H1 (cell line): ENCODE results near the gene PDE9A. TPM values are rescaled to one million over a fixed set of nuclear protein-coding genes. Genes with fewer than 3 reads are reported as not detected.

ENCODE experiments used
- CTCF ChIA-PET: fragments of 300-600 bp; sonication (Branson Sonifier 250); formaldehyde crosslinking; loops from one replicate; lab custom pipeline; 2021; ENCODE audit not compliant: partially characterized antibody; lab: Charles Lee
- POLR2A ChIA-PET: fragments of 300-600 bp; sonication (Branson Sonifier 250); formaldehyde crosslinking; loops from one replicate; lab custom pipeline; 2021; ENCODE audit warnings: inconsistent platforms; ENCODE audit not compliant: partially characterized antibody; lab: Charles Lee
- DNase-seq, 2 experiments: peaks; one replicate each; pipeline versions ENCODE4 v3.0.0 to v3.0.0-alpha.2; 2010 to 2022; ENCODE audit warnings: low spot score in 2 of 2, low read depth in 1 of 2, mixed read lengths in 1 of 2
- FAIRE-seq: peaks from 2 replicates; lab custom pipeline; 2011; peaks lifted over from hg19 to GRCh38; lab: Jason Lieb, UNC
- H2AFZ ChIP-seq: 2 replicates; pipeline ENCODE4 v1.8.1; 2012; ENCODE audit warnings: low read length, inconsistent platforms
- H2AK5ac ChIP-seq: 2 replicates; pipeline ENCODE4 v1.6.1; 2013; ENCODE audit warnings: low read depth, low read length
- H2BK120ac ChIP-seq: replicated peaks from 2 replicates; pipeline ENCODE3; 2013; ENCODE audit warnings: low read depth, low read length, inconsistent platforms
- H2BK12ac ChIP-seq: 2 replicates; pipeline ENCODE4 v1.6.1; 2013; ENCODE audit warnings: low read depth, low read length
- H2BK15ac ChIP-seq: 2 replicates; pipeline ENCODE4 v1.6.1; 2013; ENCODE audit warnings: low read length
- H2BK20ac ChIP-seq: 2 replicates; pipeline ENCODE4 v1.6.1; 2013; ENCODE audit warnings: low read length
- H2BK5ac ChIP-seq: 2 replicates; pipeline ENCODE4 v1.6.1; 2013; ENCODE audit warnings: low read depth, low read length
- H3K14ac ChIP-seq: 2 replicates; pipeline ENCODE4 v1.6.1; 2013; ENCODE audit warnings: inconsistent platforms; ENCODE audit not compliant: insufficient read length
- H3K18ac ChIP-seq: 2 replicates; pipeline ENCODE4 v1.6.1; 2013; ENCODE audit warnings: low read length; ENCODE audit errors: extremely low read depth
- H3K23ac ChIP-seq: 2 replicates; pipeline ENCODE4 v1.6.1; 2013; ENCODE audit warnings: inconsistent platforms; ENCODE audit not compliant: insufficient read length
- H3K23me2 ChIP-seq: 2 replicates; pipeline ENCODE4 v1.6.1; 2013; ENCODE audit warnings: low read depth, low read length
- H3K27ac ChIP-seq: 2 replicates; pipeline ENCODE4 v1.6.1; 2011; ENCODE audit warnings: low read depth, low read length, inconsistent platforms
- H3K27me3 ChIP-seq, 4 experiments: replicated peaks in 1 of 4; 1 replicate in 1 of 4; 2 replicates in 3 of 4; pipeline versions ENCODE4 v1.6.1 to v1.8.1; 2011 to 2013; ENCODE audit warnings: low read length in 3 of 4, mild to moderate bottlenecking in 3 of 4, inconsistent platforms in 2 of 4, mixed read lengths in 2 of 4, moderate library complexity in 1 of 4; ENCODE audit not compliant: control insufficient read depth in 3 of 4, insufficient read depth in 3 of 4; ENCODE audit errors: extremely low read depth in 1 of 4
- H3K36me3 ChIP-seq, 4 experiments: 2 replicates each; pipeline versions ENCODE4 v1.6.1 to v1.8.1; 2011 to 2013; ENCODE audit warnings: mild to moderate bottlenecking in 4 of 4, low read length in 3 of 4, moderate library complexity in 2 of 4, control low read depth in 1 of 4, inconsistent platforms in 1 of 4; ENCODE audit not compliant: insufficient read depth in 4 of 4, control insufficient read depth in 2 of 4
- H3K4ac ChIP-seq: replicated peaks from 2 replicates; pipeline ENCODE3; 2013; ENCODE audit warnings: low read length, low read depth, mixed read lengths, inconsistent platforms; ENCODE audit not compliant: insufficient read length
- H3K4me1 ChIP-seq, 4 experiments: replicated peaks in 1 of 4; 1 replicate in 1 of 4; 2 replicates in 3 of 4; pipeline versions ENCODE4 v1.6.1 to v1.8.1; 2011 to 2013; ENCODE audit warnings: low read length in 3 of 4, inconsistent platforms in 2 of 4, mixed read lengths in 1 of 4; ENCODE audit not compliant: insufficient read depth in 4 of 4, control insufficient read depth in 3 of 4
- H3K4me2 ChIP-seq, 2 experiments: 2 replicates each; pipeline versions ENCODE4 v1.6.1 to v1.8.1; 2011 to 2013; ENCODE audit warnings: low read depth in 2 of 2, low read length in 2 of 2, control low read depth in 1 of 2, inconsistent platforms in 1 of 2, mild to moderate bottlenecking in 1 of 2; ENCODE audit not compliant: insufficient read depth in 1 of 2
- H3K4me3 ChIP-seq, 4 experiments: fragments of 200-600, 300-600 bp in 1 of 4; sonication (generic), shearing (Covaris generic), sonication (Bioruptor Twin) in 1 of 4; 2 replicates each; pipeline versions ENCODE4 v1.5.1 to v1.8.1; 2011 to 2016; ENCODE audit warnings: low read length in 4 of 4, low read depth in 3 of 4, control low read depth in 2 of 4, inconsistent platforms in 2 of 4, mild to moderate bottlenecking in 2 of 4, mixed read lengths in 1 of 4, moderate library complexity in 1 of 4; ENCODE audit not compliant: insufficient read depth in 2 of 4; ENCODE audit errors: extremely low read depth in 1 of 4
- H3K56ac ChIP-seq: replicated peaks from 2 replicates; pipeline ENCODE3; 2013; ENCODE audit warnings: low read depth, mild to moderate bottlenecking, mixed read lengths, low read length, inconsistent platforms; ENCODE audit not compliant: insufficient read length
- H3K79me1 ChIP-seq: 2 replicates; pipeline ENCODE4 v1.6.1; 2013; ENCODE audit warnings: low read depth, low read length, control low read depth
- H3K79me2 ChIP-seq, 2 experiments: 2 replicates each; pipeline versions ENCODE4 v1.6.1 to v1.8.1; 2012 to 2013; ENCODE audit warnings: low read length in 2 of 2, mild to moderate bottlenecking in 2 of 2, inconsistent platforms in 1 of 2; ENCODE audit not compliant: insufficient read depth in 2 of 2, control insufficient read depth in 1 of 2
- H3K9ac ChIP-seq, 4 experiments: replicated peaks in 1 of 4; 1 replicate in 1 of 4; 2 replicates in 3 of 4; pipeline versions ENCODE4 v1.6.1 to v1.8.1; 2011 to 2013; ENCODE audit warnings: low read depth in 3 of 4, low read length in 3 of 4, control low read depth in 2 of 4, mild to moderate bottlenecking in 2 of 4, moderate library complexity in 2 of 4, inconsistent platforms in 1 of 4; ENCODE audit errors: extremely low read depth in 1 of 4
- H3K9me3 ChIP-seq, 2 experiments: 2 replicates each; pipeline versions ENCODE4 v1.6.1 to v1.8.1; 2012 to 2013; ENCODE audit warnings: mild to moderate bottlenecking in 2 of 2, moderate library complexity in 2 of 2, control low read depth in 1 of 2, inconsistent platforms in 1 of 2, low read depth in 1 of 2, low read length in 1 of 2, mixed read lengths in 1 of 2; ENCODE audit not compliant: insufficient read depth in 2 of 2
- H4K20me1 ChIP-seq, 2 experiments: replicated peaks in 1 of 2; 2 replicates each; pipeline versions ENCODE3 to v1.8.1; 2011 to 2013; ENCODE audit warnings: inconsistent platforms in 2 of 2, low read length in 2 of 2, mild to moderate bottlenecking in 1 of 2; ENCODE audit not compliant: insufficient read depth in 2 of 2, control insufficient read depth in 1 of 2
- H4K5ac ChIP-seq: 2 replicates; pipeline ENCODE4 v1.6.1; 2013; ENCODE audit warnings: low read length, low read depth, mixed read lengths, inconsistent platforms; ENCODE audit not compliant: insufficient read length
- H4K8ac ChIP-seq: 2 replicates; pipeline ENCODE4 v1.8.0; 2013; ENCODE audit warnings: mild to moderate bottlenecking, moderate library complexity, low read length, inconsistent platforms; ENCODE audit not compliant: insufficient read depth; ENCODE audit errors: extremely low read depth
- H4K91ac ChIP-seq: replicated peaks from 2 replicates; pipeline ENCODE3; 2013; ENCODE audit warnings: low read length, mixed read lengths, inconsistent platforms; ENCODE audit not compliant: insufficient read length
- CREB1 ChIP-seq: IDR thresholded peaks from 2 replicates; pipeline ENCODE4 v1.6.1; 2012; ENCODE audit warnings: inconsistent platforms
- CTBP2 ChIP-seq: IDR thresholded peaks from 2 replicates; pipeline ENCODE4 v1.7.0; 2011; ENCODE audit warnings: borderline replicate concordance, mild to moderate bottlenecking, moderate library complexity, mixed read lengths, low read length; ENCODE audit not compliant: insufficient read depth, insufficient read length
- CTCF ChIP-seq, 3 experiments: IDR thresholded peaks; 1 replicate in 2 of 3; 2 replicates in 1 of 3; pipeline versions ENCODE4 v1.5.1 to v1.6.1; 2011; ENCODE audit warnings: low read length in 3 of 3, mild to moderate bottlenecking in 3 of 3, inconsistent platforms in 2 of 3, low read depth in 1 of 3, moderate library complexity in 1 of 3; ENCODE audit not compliant: insufficient read depth in 1 of 3; ENCODE audit errors: control extremely low read depth in 1 of 3
- KDM5A ChIP-seq: fragments of 200-600 bp; IDR thresholded peaks from 2 replicates; pipeline ENCODE4 v1.7.1; 2012; ENCODE audit warnings: mild to moderate bottlenecking, low read length, inconsistent platforms, mixed read lengths
- POLR2A ChIP-seq, 2 experiments: IDR thresholded peaks; 1 replicate in 1 of 2; 2 replicates in 1 of 2; pipeline ENCODE4 v1.6.1; 2011; ENCODE audit warnings: low read depth in 2 of 2, low read length in 2 of 2, mild to moderate bottlenecking in 2 of 2; ENCODE audit errors: control extremely low read depth in 1 of 2
- RAD21 ChIP-seq, 2 experiments: IDR thresholded peaks in 1 of 2; conservative IDR thresholded peaks in 1 of 2; 2 replicates each; pipeline ENCODE4 v1.6.1; 2011; ENCODE audit warnings: low read depth in 2 of 2, low read length in 2 of 2, improper control_type of control experiment in 1 of 2, inconsistent platforms in 1 of 2, mild to moderate bottlenecking in 1 of 2, moderate library complexity in 1 of 2
- RNF2 ChIP-seq: fragments of 200-900, 300-1000 bp; sonication (generic); IDR thresholded peaks from 2 replicates; pipeline ENCODE4 v1.7.1; 2016; ENCODE audit warnings: borderline replicate concordance, low read depth, mild to moderate bottlenecking, antibody characterized with exemption, low read length; ENCODE audit not compliant: poor library complexity, severe bottlenecking; ENCODE audit errors: missing control alignments
- RXRA ChIP-seq: IDR thresholded peaks from 2 replicates; pipeline ENCODE4 v1.6.1; 2011; ENCODE audit warnings: low read depth, mild to moderate bottlenecking, low read length, moderate library complexity; ENCODE audit not compliant: insufficient read depth
- SP4 ChIP-seq: IDR thresholded peaks from 2 replicates; pipeline ENCODE4 v1.6.1; 2012; ENCODE audit warnings: low read length, inconsistent platforms
- WGBS, 2 experiments: shearing (Covaris generic) in 1 of 2; methylation state at CpG; one replicate each; pipeline versions ENCODE4 v1.1.6 to v1.1.7; 2013 to 2015; ENCODE audit warnings: low lambda C conversion rate in 2 of 2, mixed read lengths in 2 of 2, inconsistent platforms in 1 of 2, low coverage in 1 of 2, missing lambda C conversion rate in 1 of 2; ENCODE audit not compliant: insufficient replicate concordance in 2 of 2, insufficient coverage in 1 of 2, insufficient read length in 1 of 2; ENCODE audit errors: extremely low coverage in 1 of 2, missing lambda C conversion rate in 1 of 2; 5-methylcytosine and 5-hydroxymethylcytosine counted together
- polyA plus RNA-seq, 7 experiments: library from polyadenylated mRNA; depleted of rRNA in 3 of 7; stranded (reverse) in 5 of 7; unstranded in 2 of 7; fragments of >200 nt in 5 of 7; fragments of 200-250 nt in 2 of 7; gene quantifications; 1 replicate in 5 of 7; 2 replicates in 1 of 7; 4 replicates in 1 of 7; pipeline versions ENCODE4 v1.2.1 to v1.2.3, GENCODE V29; 2011 to 2013; ENCODE audit warnings: missing spikeins in 2 of 7, mixed read lengths in 2 of 7
- total RNA-seq: library from RNA; stranded (reverse); fragmentation: NEBNext Ultra II Directional; extraction: Animal tissue kit (Norgen Biotek cat#: 25700); gene quantifications from 2 replicates; pipeline ENCODE4 v1.2.1, GENCODE V29; 2021
- TF ChIP-seq, protein P1 (sequence below): IDR thresholded peaks from 2 replicates; pipeline ENCODE4 v1.6.1; 2012; ENCODE audit warnings: inconsistent platforms

Gene PDE9A
- total and polyA plus RNA-seq, 2 of the 8 experiments (the other 6 are each of a cell fraction or from before 2014, with no cell fraction given): 39.2 to 45.9 TPM

DNA sequence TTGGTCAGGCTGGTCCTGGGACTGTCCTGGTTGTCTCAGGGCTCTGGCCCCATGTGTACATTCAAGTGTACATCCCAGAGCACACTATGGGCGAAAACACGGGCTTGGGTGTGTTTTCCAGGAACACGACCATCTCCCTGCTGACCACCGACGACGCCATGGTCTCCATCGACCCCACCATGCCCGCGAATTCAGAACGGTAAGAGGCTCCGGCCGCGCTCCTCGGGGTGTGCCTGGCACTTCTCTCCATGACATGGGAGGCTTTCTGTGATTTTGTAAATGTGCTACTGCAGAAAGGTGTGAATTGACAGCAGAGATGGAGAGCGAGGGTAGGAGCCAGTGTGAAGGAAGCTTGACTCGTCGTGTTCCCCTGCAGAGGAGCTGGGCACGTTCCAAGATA lies 34.4 kb downstream of the PDE9A start:
- Histone ChIP-seq H3K27ac (no peak overlapping the region), H2BK15ac (no peak overlapping the region), H3K36me3 (peaks cover 3 to 32% (median 18%) of the 10 kb centered on the region in 4 experiments; a peak in 7 of 8 replicates), H3K4me2 (no peak overlapping the region), H3K23ac (no peak overlapping the region), H4K8ac (no peak overlapping the region), H3K79me1 (no peaks in the 10 kb centered on the region; the same call in 1 of the 2 replicates), H2BK12ac (no peak overlapping the region), H3K4ac (no peak overlapping the region), H2AK5ac (no peak overlapping the region), H3K79me2 (no peaks in the 10 kb centered on the region), H3K18ac (no peak overlapping the region), H3K9me3 (no peaks in the 10 kb centered on the region), H3K14ac (no peak overlapping the region), H3K23me2 (peaks cover 8% of the 10 kb centered on the region; the same call in 1 of the 2 replicates), H3K4me1 (peaks cover 0 to 2% (median 0%) of the 10 kb centered on the region in 4 experiments; a peak in 1 of 7 replicates), H4K20me1 (peaks cover 5 to 15% of the 10 kb centered on the region in 2 experiments), H2BK5ac (no peak overlapping the region), H3K4me3 (no peak overlapping the region), H4K91ac (no peak overlapping the region), H2BK120ac (no peak overlapping the region), H3K56ac (no peak overlapping the region), H2BK20ac (no peak overlapping the region), H2AFZ (no peak overlapping the region), H4K5ac (no peak overlapping the region), H3K9ac (no peak overlapping the region), H3K27me3 (no peaks in the 10 kb centered on the region)
- DNase-seq (no peak), FAIRE-seq (no peak)
- ChIA-PET POLR2A (no interaction called here), CTCF (interaction anchor here (0.6 to 2.7 kb wide), 4 partner anchors 34 to 271 kb away, joined by 3 to 10 read pairs (median 4); no protein-coding TSS in a partner anchor)
- 96% methylated on average over 17 of the region's 18 CpGs; no CpG with 5 or more reads in 1 of the 2 experiments for WGBS, 2 experiments
- TF ChIP-seq, protein P1, sequence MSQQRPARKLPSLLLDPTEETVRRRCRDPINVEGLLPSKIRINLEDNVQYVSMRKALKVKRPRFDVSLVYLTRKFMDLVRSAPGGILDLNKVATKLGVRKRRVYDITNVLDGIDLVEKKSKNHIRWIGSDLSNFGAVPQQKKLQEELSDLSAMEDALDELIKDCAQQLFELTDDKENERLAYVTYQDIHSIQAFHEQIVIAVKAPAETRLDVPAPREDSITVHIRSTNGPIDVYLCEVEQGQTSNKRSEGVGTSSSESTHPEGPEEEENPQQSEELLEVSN: no peak
- TF ChIP-seq CTBP2: no peak
- TF ChIP-seq SP4: no peak
- TF ChIP-seq RXRA: no peak
- TF ChIP-seq RAD21 (IDR thresholded peaks at IDR 0.05 in 1 of 2, conservative IDR thresholded peaks at IDR 0.05 in 1 of 2; ENCODE audit: low read depth in 2 of 2, low read length in 2 of 2): no peak
- no peak for TF ChIP-seq CREB1
- TF ChIP-seq POLR2A (IDR thresholded peaks at IDR 0.05; ENCODE audit: control extremely low read depth in 1 of 2, low read depth in 2 of 2, low read length in 2 of 2): no peak
- TF ChIP-seq RNF2: no peak
- no peak for TF ChIP-seq KDM5A
- TF ChIP-seq CTCF (IDR thresholded peaks at IDR 0.05; ENCODE audit: control extremely low read depth in 1 of 3, insufficient read depth in 1 of 3, low read depth in 1 of 3, low read length in 3 of 3): no peak
